ENCODE results near the gene CRYGS. TPM values are rescaled to one million over a fixed set of nuclear protein-coding genes. Genes with fewer than 3 reads are reported as not detected.

CRYGS gene
- total and polyA plus RNA-seq, 2 experiments from 2014 or later = 2.0 to 2.9 TPM

- no peak for TF ChIP-seq ZNF462 (CRISPR knock-in tag; IDR thresholded peaks at IDR 0.05)
- no peak for TF ChIP-seq CREB1 (CRISPR knock-in tag; IDR thresholded peaks at IDR 0.05; ENCODE audit: low read depth)
- TF ChIP-seq ZNF114 (CRISPR knock-in tag; IDR thresholded peaks at IDR 0.05) = no peak
- no peak for TF ChIP-seq EZH2phosphoT487 (IDR thresholded peaks at IDR 0.05; ENCODE audit: unreplicated experiment)
These were observed 10.0 kb downstream of the CRYGS start (continued) for GRCh38 chr3:186534113-186534669.

- no peak overlapping the region for H3K27ac Mint-ChIP-seq
- H3K27me3 Mint-ChIP-seq (ENCODE audit: insufficient read depth, low read depth, poor library complexity) = peaks cover under 1% of the 10 kb centered on the region
- H3K4me1 Mint-ChIP-seq = peaks cover 10% of the 10 kb centered on the region
- no peak overlapping the region for H3K4me3 ChIP-seq
- peaks cover 14% of the 10 kb centered on the region; the same call in 1 of the 2 replicates for H3K4me1 ChIP-seq (ENCODE audit: insufficient read depth)
- H3K4me3 Mint-ChIP-seq = no peak overlapping the region
- no peaks in the 10 kb centered on the region for H3K36me3 Mint-ChIP-seq (ENCODE audit: low read depth)
- H3K4me2 ChIP-seq = no peak overlapping the region
- no peaks in the 10 kb centered on the region for H3K9me3 Mint-ChIP-seq
- ATAC-seq = no peak
- H4K20me1 ChIP-seq (replicated peaks; ENCODE audit: insufficient read depth) = no peaks in the 10 kb centered on the region
- H3K27me3 ChIP-seq (ENCODE audit: insufficient read depth) = no peaks in the 10 kb centered on the region
- H2AFZ ChIP-seq = no peak overlapping the region
- no peak overlapping the region for H3K27ac ChIP-seq (ENCODE audit: low read depth)
- H3F3A ChIP-seq (replicated peaks; ENCODE audit: low read depth) = no peaks in the 10 kb centered on the region
- H3K9me2 ChIP-seq (ENCODE audit: insufficient read depth) = peaks cover 5% of the 10 kb centered on the region; the same call in 1 of the 2 replicates
- no peaks in the 10 kb centered on the region for H3K79me2 ChIP-seq (replicated peaks; ENCODE audit: insufficient read depth)
- DNase-seq (ENCODE audit: low spot score) = no peak
- H3K36me3 ChIP-seq (ENCODE audit: insufficient read depth) = no peaks in the 10 kb centered on the region
- TF ChIP-seq EZH2phosphoT487 (IDR thresholded peaks at IDR 0.05; ENCODE audit: unreplicated experiment) = no peak
- no peak for TF ChIP-seq CTCF (conservative IDR thresholded peaks at IDR 0.05; ENCODE audit: low read depth in 2 of 2)
- no peak for TF ChIP-seq STAT1 (IDR thresholded peaks at IDR 0.05; ENCODE audit: unreplicated experiment)
- no peak for TF ChIP-seq JUNB (IDR thresholded peaks at IDR 0.05; ENCODE audit: unreplicated experiment)
- no peak for TF ChIP-seq CREB1 (CRISPR knock-in tag; IDR thresholded peaks at IDR 0.05; ENCODE audit: low read depth)
- no peak for TF ChIP-seq ZNF331 (CRISPR knock-in tag; IDR thresholded peaks at IDR 0.05; ENCODE audit: low read depth)
- no peak for TF ChIP-seq NANOG (IDR thresholded peaks at IDR 0.05; ENCODE audit: borderline replicate concordance)
- TF ChIP-seq EZH2 (IDR thresholded peaks at IDR 0.05; ENCODE audit: low read depth, unreplicated experiment) = no peak
- TF ChIP-seq ETS1 (IDR thresholded peaks at IDR 0.05) = no peak
- no peak for TF ChIP-seq ZNF114 (CRISPR knock-in tag; IDR thresholded peaks at IDR 0.05)
These were observed 11.5 kb downstream of the CRYGS start for GRCh38 chr3:186532598-186533072.

Data from GM23338 (cell line).